HepG2 (cell line): Measurements from ENCODE around the gene ITIH1. TPM values are rescaled to one million over a fixed set of nuclear protein-coding genes. Genes with fewer than 3 reads are reported as not detected.

Experiments
- ARNTL ChIP-seq: sonication (generic); formaldehyde crosslinking; IDR thresholded peaks from 2 replicates; pipeline ENCODE4 v1.4.0; 2020; ENCODE audit warnings: mild to moderate bottlenecking, missing genetic modification reagents
- DMTF1 ChIP-seq: sonication (generic); formaldehyde crosslinking; IDR thresholded peaks from 2 replicates; pipeline ENCODE4 v1.4.0; 2020; ENCODE audit warnings: mild to moderate bottlenecking, missing genetic modification reagents
- E2F1 ChIP-seq: sonication (generic); formaldehyde crosslinking; IDR thresholded peaks from 2 replicates; pipeline ENCODE4 v1.5.0; 2020; ENCODE audit warnings: missing genetic modification reagents
- ETV5 ChIP-seq: IDR thresholded peaks from 2 replicates; pipeline ENCODE4 v1.6.1; 2018; ENCODE audit warnings: missing biosample characterization, missing genetic modification reagents, inconsistent platforms, borderline replicate concordance
- FOSL1 ChIP-seq: sonication (generic); formaldehyde crosslinking; IDR thresholded peaks from 2 replicates; pipeline ENCODE4 v1.9.0; 2021; ENCODE audit warnings: missing genetic modification reagents, borderline replicate concordance
- KAT2B ChIP-seq: fragments of 150-350 bp; IDR thresholded peaks from 2 replicates; pipeline ENCODE4 v1.6.1; 2014; ENCODE audit warnings: low read depth, low read length, borderline replicate concordance
- MATR3 ChIP-seq: sonication (generic); formaldehyde crosslinking; IDR thresholded peaks from 2 replicates; pipeline ENCODE4 v1.4.0; 2020; ENCODE audit warnings: missing genetic modification reagents
- MTF2 ChIP-seq: sonication (generic); formaldehyde crosslinking; IDR thresholded peaks from 2 replicates; pipeline ENCODE4 v1.5.0; 2020; ENCODE audit warnings: missing genetic modification reagents, borderline replicate concordance
- NCOR1 ChIP-seq: fragments of 200-600 bp; sonication (generic); IDR thresholded peaks from 2 replicates; pipeline ENCODE4 v1.7.0; 2017; ENCODE audit warnings: antibody characterized with exemption, low read length, borderline replicate concordance
- NFE2 ChIP-seq: sonication (generic); formaldehyde crosslinking; IDR thresholded peaks from 2 replicates; pipeline ENCODE4 v1.4.0; 2020; ENCODE audit warnings: missing genetic modification reagents
- SMARCE1 ChIP-seq: fragments of 450-650 bp; IDR thresholded peaks from 2 replicates; pipeline ENCODE4 v1.6.1; 2017; ENCODE audit warnings: borderline replicate concordance
- SUZ12 ChIP-seq: fragments of 150-350 bp; IDR thresholded peaks from 2 replicates; pipeline ENCODE4 v1.6.1; 2014; ENCODE audit warnings: low read depth, low read length
- THYN1 ChIP-seq: sonication (generic); formaldehyde crosslinking; IDR thresholded peaks from 2 replicates; pipeline ENCODE4 v1.8.1; 2023; ENCODE audit warnings: low read depth, mild to moderate bottlenecking, moderate library complexity, missing genetic modification reagents, borderline replicate concordance
- YEATS4 ChIP-seq: sonication (generic); formaldehyde crosslinking; IDR thresholded peaks from 2 replicates; pipeline ENCODE4 v1.4.0; 2020; ENCODE audit warnings: missing genetic modification reagents, borderline replicate concordance
- ZBTB2 ChIP-seq: sonication (generic); formaldehyde crosslinking; IDR thresholded peaks from 2 replicates; pipeline ENCODE4 v1.8.0; 2022; ENCODE audit warnings: low read depth, missing genetic modification reagents
- ZNF207 ChIP-seq: fragments of 450-650 bp; IDR thresholded peaks from 2 replicates; pipeline ENCODE4 v1.6.1; 2016; ENCODE audit warnings: antibody characterized with exemption, borderline replicate concordance
- ZNF292 ChIP-seq: sonication (generic); formaldehyde crosslinking; IDR thresholded peaks from 2 replicates; pipeline ENCODE4 v1.8.1; 2022; ENCODE audit warnings: mild to moderate bottlenecking, low read depth, missing genetic modification reagents, borderline replicate concordance
- ZNF333 ChIP-seq: sonication (generic); formaldehyde crosslinking; IDR thresholded peaks from 2 replicates; pipeline ENCODE4 v1.4.0; 2020; ENCODE audit warnings: mild to moderate bottlenecking, missing genetic modification reagents, borderline replicate concordance
- ZNF335 ChIP-seq: sonication (generic); formaldehyde crosslinking; IDR thresholded peaks from 2 replicates; pipeline ENCODE4 v1.4.0; 2020; ENCODE audit warnings: missing genetic modification reagents
- ZNF446 ChIP-seq: sonication (generic); formaldehyde crosslinking; IDR thresholded peaks from 2 replicates; pipeline ENCODE4 v1.5.0; 2020; ENCODE audit warnings: mild to moderate bottlenecking, missing genetic modification reagents
- ZNF589 ChIP-seq: sonication (generic); formaldehyde crosslinking; conservative IDR thresholded peaks from 2 replicates; pipeline ENCODE4 v1.8.0; 2022; ENCODE audit warnings: mild to moderate bottlenecking, moderate library complexity, missing genetic modification reagents
- ZNF615 ChIP-seq: sonication (generic); formaldehyde crosslinking; IDR thresholded peaks from 2 replicates; pipeline ENCODE4 v1.5.0; 2020; ENCODE audit warnings: mild to moderate bottlenecking, missing genetic modification reagents, borderline replicate concordance
- ZNF660 ChIP-seq: sonication (generic); formaldehyde crosslinking; IDR thresholded peaks from 2 replicates; pipeline ENCODE4 v1.5.1; 2020; ENCODE audit warnings: mild to moderate bottlenecking, low read depth, missing genetic modification reagents, borderline replicate concordance
- ZNF672 ChIP-seq: sonication (generic); formaldehyde crosslinking; IDR thresholded peaks from 2 replicates; pipeline ENCODE4 v1.8.1; 2022; ENCODE audit warnings: missing genetic modification reagents
- ZSCAN30 ChIP-seq: sonication (generic); formaldehyde crosslinking; IDR thresholded peaks from 2 replicates; pipeline ENCODE4 v1.5.0; 2020; ENCODE audit warnings: mild to moderate bottlenecking, missing genetic modification reagents
- polyA plus RNA-seq, 8 experiments: library from polyadenylated mRNA; depleted of rRNA in 3 of 8; stranded (reverse) in 7 of 8; unstranded in 1 of 8; fragments of >200 nt; fragmentation: Illumina TruSeq in 4 of 8; extraction: Trizol in 4 of 8; gene quantifications; 2 replicates each; pipeline versions ENCODE4 v1.2.1 to v1.2.3, GENCODE V29; 2011 to 2016; ENCODE audit warnings: low read depth in 4 of 8, missing spikeins in 1 of 8, mixed read lengths in 1 of 8; ENCODE audit not compliant: insufficient read depth in 1 of 8
- total RNA-seq, 5 experiments: library from RNA; depleted of rRNA; stranded (reverse); fragments of >200 nt; fragmentation: Illumina TruSeq; extraction: Trizol; gene quantifications; 2 replicates each; pipeline ENCODE4 v1.2.3, GENCODE V29; 2016; ENCODE audit warnings: low read depth in 1 of 5

ITIH1 gene
- total and polyA plus RNA-seq, 2 of the 13 experiments (the other 11 are each of a cell fraction or from before 2014, with no cell fraction given): 12.3 to 19.6 TPM

- no peak for TF ChIP-seq E2F1 (CRISPR knock-in tag)
- TF ChIP-seq MTF2 (CRISPR knock-in tag): peak; percentile 59; the same call in 1 of the 2 replicates
- no peak for TF ChIP-seq ZNF446 (CRISPR knock-in tag)
- no peak for TF ChIP-seq ZNF672 (CRISPR knock-in tag)
- TF ChIP-seq NFE2 (CRISPR knock-in tag): no peak
- no peak for TF ChIP-seq SMARCE1
- TF ChIP-seq ZNF660 (CRISPR knock-in tag): no peak
- peak; percentile 91 for TF ChIP-seq NCOR1
- no peak for TF ChIP-seq ZNF333
- no peak; the same call in 1 of the 2 replicates for TF ChIP-seq ARNTL (CRISPR knock-in tag)
- TF ChIP-seq ZNF292 (CRISPR knock-in tag): peak; percentile 60; the same call in 1 of the 2 replicates
- no peak for TF ChIP-seq ZNF207
- TF ChIP-seq THYN1 (CRISPR knock-in tag): no peak
- TF ChIP-seq MATR3 (CRISPR knock-in tag): no peak
- TF ChIP-seq ZSCAN30: no peak
- TF ChIP-seq ZNF589 (CRISPR knock-in tag): 0 out of 2 replicates have a peak, but pooled peaks have one; percentile 67
- no peak for TF ChIP-seq FOSL1
- peak; percentile 86; the same call in 1 of the 2 replicates for TF ChIP-seq ETV5 (CRISPR knock-in tag)
- no peak for TF ChIP-seq ZNF615 (CRISPR knock-in tag)
- TF ChIP-seq SUZ12: no peak
- TF ChIP-seq ZBTB2 (CRISPR knock-in tag): no peak
- no peak for TF ChIP-seq ZNF335
- no peak; the same call in 1 of the 2 replicates for TF ChIP-seq KAT2B
- peak; percentile 84 for TF ChIP-seq YEATS4 (CRISPR knock-in tag)
- no peak for TF ChIP-seq DMTF1
These were observed 2.2 kb upstream of the ITIH1 start (continued) for GRCh38 chr3:52774901-52775864.
